HUDEP-2 (cell line): Measurements from ENCODE around the gene MRFAP1.
"Not testable (repeated sequence)": the region's sequence is repeated elsewhere in the genome, so short reads cannot be mapped to it uniquely, and the experiment has no call there.

Experiments
- DNase-seq, 76 experiments: peaks; one replicate each; lab custom pipeline; 2025; ENCODE audit not compliant: unreplicated experiment in 76 of 76; lab: John Stamatoyannopoulos, UW

MRFAP1 gene

DNA sequence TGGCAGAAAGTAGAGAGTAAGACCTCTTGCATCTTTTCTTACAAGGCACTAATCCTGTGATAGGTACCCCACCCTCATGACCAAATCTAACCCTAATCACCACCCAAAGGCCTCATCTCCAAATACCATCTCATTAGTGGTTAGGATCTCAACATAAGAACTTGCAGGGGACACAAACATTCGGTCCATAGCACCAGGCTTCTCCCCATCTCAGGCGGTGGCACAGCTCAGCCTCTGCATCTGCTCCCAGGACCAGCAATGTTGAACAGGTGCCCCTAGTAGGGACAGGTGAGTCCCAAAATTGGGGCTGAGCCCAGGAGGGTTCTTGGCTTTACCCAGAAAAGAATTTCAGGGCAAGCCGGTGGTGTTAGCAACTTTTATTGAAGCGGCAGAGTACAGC is 8.4 kb upstream of the MRFAP1 start:
- DNase-seq, result no peak

DNA sequence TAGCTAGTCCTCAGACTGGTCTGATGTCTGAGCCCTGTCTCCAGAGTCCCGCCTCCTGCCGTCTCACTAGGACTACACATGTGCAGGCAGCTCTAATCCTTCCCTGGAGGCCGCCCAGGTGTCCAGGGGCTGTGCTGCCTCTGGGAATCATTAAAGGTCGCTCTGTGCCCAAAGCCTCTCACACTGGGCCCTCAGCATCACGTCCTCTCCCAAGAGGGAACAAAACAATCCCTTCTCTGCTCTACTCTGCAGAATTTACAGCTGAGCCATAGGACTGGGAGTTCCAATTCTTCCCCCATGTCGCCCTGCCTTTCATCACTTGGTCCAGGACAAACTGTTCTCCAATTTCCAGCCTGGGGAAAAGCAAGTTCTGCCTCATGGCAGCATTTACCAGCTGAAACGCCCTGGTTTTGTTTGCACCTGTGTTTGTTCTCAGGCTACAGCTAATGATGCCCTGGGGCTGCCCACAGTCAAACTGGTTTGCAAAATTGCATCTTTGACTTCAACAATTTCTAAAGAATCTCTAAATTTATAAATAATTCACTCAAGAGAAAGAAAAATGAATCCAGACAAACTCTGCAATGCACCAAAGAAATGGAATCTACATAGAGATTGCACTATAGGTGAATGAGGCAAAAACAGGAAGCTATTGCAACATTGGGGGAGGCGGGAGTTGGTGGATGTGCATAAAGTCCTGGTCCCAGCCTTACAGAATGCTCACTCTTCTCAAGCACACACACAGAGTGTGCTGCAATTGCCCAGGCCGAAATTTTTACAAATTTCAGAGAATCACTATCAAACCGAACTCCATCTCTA is 7.2 kb upstream of the MRFAP1 start:
- no peak for DNase-seq

DNA sequence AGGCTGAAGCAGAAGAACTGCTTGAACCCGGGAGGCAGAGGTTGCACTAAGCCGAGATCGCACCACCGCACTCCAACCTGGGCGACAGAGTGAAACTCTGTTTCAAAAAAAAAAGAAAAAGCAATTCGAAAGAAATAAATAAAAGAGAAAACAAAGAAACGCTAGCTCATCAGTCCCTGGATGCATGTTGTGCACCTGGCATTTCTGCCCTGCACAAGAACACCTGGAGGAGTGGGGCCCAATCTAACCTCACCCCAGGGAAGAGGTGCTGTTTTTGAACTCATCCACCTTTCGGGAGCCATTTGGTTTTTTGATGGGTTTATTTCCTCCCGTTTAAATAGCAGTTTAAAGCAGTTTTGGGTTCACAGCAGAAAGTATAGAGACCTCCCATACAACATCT is 5.7 kb upstream of the MRFAP1 start:
- DNase-seq, result no peak

DNA sequence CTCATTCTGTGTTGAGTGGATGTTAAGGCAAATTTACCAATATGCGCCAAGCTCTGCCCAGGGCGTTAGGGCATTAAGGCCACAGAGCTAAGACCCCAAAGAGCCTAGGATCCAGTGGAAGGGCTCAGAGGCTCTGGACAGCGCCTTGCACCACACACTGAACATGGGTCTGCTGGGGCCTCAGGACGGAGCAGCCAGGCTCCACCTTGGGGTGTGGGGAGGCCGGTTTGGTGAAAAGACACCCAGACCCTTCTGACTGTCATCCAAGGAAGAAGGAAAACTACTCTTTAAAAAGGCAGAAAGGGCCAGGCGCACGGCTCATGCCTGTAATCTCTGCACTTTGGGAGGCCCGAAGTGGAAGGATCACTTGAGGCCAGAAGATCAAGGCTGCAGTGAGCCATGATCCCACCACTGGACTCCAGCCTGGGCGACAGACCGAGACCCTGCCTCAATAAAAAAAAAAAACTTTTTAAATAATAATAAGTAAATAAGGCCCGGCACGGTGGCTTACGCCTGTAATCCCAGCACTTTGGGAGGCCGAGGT is 1.3 kb upstream of the MRFAP1 start:
- no peak for DNase-seq

DNA sequence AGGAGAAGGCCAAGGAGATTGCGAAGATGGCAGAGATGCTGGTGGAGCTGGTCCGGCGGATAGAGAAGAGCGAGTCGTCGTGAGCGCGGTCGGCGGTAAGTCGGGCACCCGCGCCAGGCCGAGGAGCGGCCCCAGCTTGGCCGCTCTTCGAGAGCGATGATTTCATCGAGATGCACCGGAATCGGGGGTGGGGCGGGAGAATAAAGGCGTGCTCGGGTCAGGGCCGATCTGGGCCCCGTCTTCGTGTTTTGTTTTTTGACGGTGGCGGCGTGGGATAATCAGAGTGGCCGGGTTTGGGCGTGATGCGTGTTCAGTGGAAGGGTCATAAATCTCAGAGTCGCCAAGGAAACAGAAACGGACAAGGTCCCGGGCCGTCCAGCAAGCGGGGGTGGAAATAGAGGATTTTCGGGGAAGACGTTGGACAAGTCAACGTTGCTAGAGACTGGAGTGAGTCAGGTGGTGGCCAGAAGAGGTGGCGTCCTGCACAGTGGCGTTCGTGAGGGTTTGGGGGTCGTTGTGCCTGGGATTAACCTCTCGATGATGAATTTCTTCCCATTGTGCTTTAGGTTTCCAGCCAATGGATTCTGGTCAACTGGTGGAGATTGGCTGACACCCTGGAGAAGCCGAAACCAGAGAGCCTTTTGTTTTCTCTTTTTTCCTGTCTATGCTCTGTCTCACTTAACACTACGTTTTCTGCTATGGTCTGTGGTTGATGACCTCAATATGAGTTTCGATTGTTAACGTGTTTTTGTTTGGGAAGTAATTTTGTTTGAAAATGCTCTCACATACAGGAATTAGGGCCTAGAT is 882 bp downstream of the MRFAP1 start:
- peak in 26 of 76 experiments; percentile 2 to 52 (median 15) for DNase-seq

DNA sequence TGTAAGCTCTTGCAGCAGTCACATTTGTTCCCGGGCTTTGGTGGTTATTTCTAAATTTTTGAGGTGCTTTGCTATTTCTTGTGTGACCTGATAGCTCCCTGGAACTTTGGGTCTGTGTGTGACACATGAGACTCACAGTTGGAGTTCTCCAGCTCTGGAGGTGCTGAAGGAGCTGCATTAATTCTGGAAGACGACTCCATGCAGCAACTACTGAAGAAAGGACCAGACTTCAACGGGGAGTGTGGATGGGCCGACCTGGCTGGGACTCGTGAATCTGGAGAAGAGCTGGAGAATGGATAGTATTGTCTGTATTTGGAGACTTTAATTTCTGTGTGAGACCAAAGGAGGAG is 1.5 kb downstream of the MRFAP1 start:
- DNase-seq, result no peak

DNA sequence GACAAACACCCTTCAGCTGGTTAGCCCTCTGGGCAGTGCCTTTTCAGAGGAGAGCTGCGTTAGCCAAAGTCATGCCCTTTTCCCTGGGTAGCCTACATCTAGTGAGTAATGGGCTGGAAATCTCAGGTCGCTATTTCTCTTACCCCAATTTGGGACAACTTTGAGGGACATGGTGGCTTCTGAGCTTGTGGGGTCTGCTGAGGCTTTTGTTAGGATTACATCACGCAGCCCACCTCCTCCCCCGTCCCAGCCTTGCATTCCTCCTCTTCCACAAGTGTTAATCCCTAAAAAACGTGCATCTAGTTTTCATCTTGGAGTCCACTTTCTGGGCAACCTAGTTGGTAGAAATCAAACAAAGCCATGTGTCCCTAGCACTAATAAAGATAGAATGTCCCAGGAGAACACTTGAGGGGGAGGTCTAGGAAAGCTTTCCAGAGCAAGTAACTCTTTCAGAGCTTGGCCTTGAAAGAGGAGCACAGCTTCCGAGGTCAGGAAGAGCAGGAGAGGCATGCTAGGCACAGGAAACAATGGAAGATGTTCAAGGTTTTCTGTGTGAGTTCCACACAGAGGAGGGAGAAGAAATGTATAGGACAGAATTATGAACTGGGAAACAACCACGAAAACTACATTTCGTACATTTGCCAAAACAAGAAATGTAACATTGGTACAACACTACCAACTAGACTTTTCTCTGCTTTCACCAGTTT is 2.8 kb downstream of the MRFAP1 start:
- DNase-seq, result no peak

DNA sequence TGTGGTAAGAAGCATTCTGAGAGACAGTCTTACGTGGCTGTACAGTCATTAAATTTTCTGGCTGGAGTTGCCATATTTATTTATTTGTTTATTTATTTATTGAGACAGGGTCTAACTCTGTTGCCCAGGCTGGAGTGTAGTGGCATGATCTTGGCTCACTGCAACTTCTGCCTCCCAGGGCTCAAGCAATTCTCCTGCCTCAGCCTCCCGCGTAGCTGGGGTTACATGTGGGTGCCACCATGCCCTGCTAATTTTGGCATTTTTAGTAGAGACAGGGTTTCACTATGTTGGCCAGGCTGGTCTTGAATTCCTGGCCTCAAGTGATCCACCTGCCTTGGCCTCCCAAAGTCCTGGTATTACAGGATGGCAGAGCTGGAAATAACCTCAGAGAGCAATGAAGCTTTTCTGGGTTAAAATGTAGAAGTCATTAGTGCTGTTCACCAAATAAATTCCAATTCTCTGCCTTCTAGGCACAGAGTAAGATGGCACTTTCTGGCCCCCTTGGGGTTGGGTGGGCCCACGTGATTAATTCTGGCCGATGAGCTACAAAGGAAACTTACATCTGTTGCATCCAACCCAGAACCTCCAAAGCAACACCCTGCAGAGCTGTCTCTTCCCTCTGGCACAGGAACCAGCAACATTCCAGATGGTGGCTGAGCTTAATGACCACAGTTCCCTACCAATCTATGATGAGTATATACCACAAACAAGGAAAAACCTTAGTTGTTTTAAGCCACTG is 4.5 kb downstream of the MRFAP1 start:
- no peak for DNase-seq

DNA sequence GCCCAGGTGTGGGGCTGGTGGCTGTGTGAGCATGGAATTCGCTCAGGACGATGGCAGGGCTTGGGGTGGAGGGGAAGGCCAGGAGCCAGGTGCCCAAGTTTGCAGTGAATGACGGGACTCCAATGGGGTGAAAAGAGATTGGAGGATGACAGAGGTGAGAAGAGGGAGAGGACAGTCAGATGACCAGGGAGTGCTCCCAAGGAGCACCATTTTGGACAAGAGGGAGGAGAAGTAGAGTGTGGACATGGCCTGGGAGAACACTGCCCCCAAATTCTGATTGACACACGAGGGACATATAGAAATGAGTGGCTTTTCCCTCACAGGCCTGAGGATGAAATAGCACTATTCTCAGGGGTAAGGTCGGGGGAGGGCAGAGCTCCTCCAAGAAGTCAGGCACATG is 6.7 kb downstream of the MRFAP1 start:
- no peak for DNase-seq

DNA sequence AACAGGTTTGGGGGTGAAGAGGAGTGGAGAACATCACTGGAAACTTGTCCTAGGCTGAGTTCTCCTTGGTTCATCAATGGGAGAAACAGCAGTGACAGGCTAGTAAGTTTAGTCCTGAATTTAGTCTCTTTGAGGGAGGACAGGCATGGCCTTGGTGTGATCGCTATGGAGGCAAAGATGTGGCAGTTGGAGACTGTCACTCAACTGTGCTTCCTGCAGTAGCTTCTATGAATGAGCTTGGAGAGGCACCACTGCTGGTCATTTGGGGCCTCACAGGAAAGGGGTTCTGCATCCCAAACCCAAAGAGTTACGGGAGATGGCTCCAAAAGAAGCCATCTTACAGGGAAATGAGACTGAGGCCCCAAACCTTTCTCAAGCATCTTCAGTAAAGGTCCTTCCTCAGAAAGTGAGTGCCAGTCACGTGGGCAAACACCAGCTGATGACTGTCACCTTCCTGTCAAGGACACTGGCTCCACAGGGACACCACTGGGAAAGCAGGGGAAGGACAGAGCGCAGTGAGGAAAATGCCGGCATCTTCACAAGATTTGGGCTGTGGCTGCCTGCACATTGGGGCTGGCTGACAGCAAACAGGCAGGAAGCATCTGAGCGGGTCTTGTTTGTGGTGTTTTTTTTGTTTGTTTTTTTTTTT is 7.2 kb downstream of the MRFAP1 start:
- DNase-seq, result no peak

DNA sequence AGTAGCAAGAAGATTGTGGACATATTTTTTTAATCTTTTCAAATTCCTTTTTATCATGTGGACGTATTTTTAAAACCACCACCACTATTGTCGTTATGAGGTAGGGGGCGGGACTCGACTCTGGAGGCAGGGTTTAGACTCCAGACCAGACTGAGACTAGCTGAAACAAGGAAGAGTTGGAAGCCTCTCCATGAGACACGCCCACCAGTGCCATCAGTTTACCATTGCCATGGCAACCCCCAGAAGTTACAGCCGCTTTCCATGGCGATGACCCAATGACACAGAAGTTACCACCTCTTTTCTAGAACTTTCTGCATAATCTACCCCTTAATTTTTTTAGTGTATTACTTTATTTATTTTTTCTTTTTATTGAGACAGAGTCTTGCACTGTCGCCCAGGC is 8.7 kb downstream of the MRFAP1 start:
- DNase-seq, result no peak

DNA sequence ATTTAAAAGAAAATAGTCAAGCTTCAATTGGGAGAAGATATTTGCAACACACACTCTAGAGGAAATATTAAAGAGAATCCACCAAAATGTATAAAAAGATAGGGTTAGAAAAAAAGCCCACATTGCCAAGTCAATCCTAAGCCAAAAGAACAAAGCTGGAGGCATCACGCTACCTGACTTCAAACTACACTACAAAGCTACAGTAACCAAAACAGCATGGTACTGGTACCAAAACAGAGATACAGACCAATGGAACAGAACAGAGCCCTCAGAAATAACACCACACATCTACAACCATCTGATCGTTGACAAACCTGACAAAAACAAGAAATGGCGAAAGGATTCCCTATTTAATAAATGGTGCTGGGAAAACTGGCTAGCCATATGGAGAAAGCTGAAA is 13.7 kb downstream of the MRFAP1 start:
- DNase-seq, result not testable (repeated sequence)

DNA sequence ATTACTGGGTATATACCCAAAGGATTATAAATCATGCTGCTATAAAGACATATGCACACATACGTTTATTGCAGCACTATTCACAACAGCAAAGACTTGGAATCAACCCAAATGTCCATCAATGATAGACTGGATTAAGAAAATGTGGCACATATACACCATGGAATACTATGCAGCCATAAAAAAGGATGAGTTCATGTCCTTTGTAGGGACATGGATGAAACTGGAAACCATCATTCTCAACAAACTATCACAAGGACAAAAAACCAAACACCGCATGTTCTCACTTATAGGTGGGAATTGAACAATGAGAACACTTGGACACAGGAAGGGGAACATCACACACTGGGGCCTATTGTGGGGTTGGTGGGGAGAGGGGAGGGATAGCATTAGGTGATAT is 14.8 kb downstream of the MRFAP1 start:
- DNase-seq, result not testable (repeated sequence)

DNA sequence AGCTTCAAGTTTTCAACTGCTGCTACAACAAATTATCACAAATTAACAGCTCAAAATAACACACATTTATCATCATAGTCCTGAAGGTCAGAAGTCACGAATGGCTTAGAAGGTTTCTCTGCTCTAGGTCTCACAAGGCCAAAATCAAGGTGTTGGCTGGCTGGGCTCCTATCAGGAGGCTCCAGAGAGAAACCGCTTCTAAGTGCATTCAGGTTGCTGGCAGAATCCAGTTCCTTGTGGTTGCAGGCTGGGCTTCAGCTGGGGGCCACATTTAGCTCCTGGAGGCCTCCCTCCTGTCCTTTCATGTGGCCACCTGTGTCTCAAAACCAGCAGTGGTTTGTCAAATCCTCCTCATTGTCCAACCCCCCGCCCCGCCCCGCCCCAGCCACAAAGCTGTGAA is 15.4 kb downstream of the MRFAP1 start:
- peak in 1 of 76 experiments; percentile 9 for DNase-seq

DNA sequence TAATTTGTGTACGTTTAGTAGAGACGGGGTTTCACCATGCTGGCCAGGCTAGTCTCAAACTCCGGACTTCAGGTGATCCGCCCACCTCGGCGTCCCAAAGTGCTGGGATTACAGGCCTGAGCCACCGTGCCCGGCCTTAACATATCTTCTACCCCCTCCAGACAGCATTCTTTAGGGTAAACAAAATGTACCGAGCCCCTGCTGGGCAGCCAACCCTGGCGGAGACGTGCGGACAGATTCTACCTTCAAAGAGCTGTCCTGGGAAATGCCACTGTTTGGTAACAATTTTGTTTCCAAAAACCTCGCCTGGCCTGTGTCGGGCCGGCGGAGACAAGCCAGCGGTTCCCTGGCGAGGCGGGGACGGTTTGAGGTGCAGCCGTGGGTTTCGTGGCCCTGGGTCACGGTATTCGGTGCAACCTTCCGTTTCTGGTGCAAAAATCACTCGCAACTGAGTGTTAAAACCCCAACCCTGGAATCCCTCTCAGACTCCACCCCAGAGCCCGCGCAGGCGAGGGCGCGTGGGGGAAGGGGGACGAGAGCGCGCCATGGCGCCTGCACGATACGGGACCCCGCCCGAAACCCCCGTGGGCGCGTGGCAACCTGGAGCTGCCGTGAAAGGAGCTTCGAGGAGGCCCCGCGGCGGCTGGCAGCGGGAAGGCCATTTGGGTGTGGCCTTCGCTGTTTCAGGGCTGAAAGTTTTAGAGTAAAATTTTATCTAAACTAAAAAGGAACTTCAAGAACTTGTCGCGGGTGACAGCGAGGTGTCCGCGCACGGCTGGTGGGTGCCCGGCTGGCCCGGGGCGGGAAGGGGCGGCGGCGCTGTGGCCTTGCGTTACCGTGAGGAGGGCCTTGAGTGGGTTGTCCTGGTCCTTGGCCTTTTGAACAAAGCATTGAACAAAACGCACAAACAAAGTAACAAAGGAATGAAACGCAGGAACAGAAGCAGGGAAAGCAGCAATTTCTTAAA is 17.0 kb downstream of the MRFAP1 start:
- no peak for DNase-seq

DNA sequence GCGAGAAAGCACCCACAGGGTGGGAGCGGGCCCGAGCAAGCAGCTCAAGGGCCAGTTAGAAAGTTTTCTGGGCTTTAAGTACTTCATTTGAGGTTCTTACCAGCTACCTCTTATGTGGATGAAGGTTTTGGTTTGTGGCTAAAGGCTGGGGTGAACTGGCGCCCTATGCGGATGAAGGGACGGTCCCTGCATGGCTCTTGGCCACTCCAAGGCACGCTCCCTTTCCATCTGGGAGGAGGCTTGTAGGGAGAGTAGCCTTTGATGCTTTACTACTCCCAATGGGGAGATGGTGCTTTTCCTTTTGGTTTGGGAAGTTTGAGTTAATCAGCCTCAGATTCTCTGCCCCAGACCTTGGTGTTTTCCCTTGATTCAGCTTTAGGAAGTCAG is 17.7 kb downstream of the MRFAP1 start:
- DNase-seq, result no peak

DNA sequence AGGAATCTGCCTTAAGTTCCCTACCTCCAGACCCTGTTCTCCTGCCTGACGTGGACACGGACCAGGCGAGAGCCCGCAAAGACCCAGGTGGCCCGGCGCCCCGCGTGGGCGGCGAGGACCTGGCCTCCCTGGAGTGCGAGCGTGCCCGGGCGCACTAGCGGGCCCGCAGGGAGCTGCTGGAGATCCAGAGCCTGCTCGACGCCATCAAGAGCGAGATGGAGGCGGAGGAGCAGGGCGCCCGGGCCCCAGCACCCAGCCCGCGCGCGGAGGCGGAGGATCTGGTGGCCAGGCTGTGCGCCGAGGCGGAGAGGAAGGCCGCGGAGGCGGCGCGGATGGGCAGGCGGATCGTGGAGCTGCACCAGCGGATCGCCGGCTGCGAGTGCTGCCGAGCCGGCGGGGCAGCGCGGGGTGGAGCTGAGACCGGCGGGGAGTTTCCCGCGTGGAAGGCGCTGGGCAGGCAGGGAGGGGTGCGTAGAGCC is 18.2 kb downstream of the MRFAP1 start:
- DNase-seq, result no peak

DNA sequence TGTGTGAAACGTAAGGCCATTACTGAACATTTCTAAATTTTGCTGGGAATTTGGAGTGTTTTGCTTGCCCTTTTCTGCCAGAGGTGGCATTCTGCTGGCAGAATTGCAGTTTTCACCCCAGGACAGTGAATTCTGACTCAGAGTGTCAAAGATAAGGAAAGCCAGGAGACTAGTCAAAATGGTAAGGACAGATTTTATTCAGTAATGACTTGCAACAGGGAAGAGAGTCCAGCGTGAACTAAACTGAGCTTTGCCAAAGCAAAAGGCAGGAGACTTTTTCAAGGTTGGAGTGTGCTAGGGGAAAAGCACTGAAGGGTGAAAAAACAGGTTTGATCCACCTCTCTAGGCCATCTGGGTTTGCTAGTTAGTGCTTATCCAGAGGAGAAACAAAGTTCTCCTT is 19.4 kb downstream of the MRFAP1 start:
- DNase-seq, result no peak

DNA sequence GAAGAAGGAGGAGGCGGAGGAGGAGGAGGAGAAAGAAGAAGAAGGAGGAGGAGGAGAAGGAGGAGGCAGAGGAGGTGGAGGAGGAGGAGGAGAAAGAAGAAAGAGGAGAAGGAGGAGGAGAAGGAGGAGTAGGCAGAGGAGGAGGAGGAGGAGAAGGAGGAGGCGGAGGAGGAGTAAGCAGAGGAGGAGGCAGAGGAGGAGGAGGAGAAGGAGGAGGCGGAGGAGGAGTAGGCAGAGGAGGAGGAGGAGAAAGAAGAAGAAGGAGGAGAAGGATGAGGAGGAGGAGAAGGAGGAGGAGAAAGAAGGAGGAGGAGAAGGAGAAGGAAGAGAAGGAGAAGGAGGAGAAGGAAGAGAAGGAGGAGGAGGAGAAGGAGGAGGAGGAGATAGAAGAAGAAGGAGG is 19.9 kb downstream of the MRFAP1 start:
- no peak for DNase-seq
